ENCODE data around the gene PTPRG.

DNA sequence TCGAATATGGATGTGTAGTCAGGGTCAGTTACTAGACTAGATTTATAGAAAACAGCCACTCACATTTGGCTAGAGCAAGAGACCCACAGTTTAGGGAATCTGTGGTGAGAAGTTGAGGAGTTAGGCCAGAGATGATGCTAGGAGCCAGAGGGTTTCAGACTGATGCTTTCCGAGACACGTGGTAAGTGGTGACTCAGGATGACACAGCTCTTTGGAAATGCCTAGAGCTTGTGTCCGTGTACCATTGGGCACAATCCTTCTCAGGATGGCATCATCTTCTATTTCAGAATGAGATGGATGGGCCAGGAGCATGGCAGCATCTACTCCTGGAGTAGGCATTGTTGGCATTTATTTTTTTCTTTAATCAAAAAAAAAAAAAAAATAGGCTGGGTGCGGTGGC, 28.5 kb downstream of the PTPRG start:
- no peak for TF ChIP-seq CTCF (conservative IDR thresholded peaks at IDR 0.05; ENCODE audit: low read length)
- no peak for TF ChIP-seq EZH2phosphoT487 (IDR thresholded peaks at IDR 0.05; ENCODE audit: borderline replicate concordance, low read depth, low read length)
